Measurements from ENCODE around the gene DNM2.
A peak's percentile ranks its signal among the peaks of the same experiment; 100 is the strongest.
"Not testable (repeated sequence)": the region's sequence is repeated elsewhere in the genome, so short reads cannot be mapped to it uniquely, and the experiment has no call there.

DNM2 gene

DNA sequence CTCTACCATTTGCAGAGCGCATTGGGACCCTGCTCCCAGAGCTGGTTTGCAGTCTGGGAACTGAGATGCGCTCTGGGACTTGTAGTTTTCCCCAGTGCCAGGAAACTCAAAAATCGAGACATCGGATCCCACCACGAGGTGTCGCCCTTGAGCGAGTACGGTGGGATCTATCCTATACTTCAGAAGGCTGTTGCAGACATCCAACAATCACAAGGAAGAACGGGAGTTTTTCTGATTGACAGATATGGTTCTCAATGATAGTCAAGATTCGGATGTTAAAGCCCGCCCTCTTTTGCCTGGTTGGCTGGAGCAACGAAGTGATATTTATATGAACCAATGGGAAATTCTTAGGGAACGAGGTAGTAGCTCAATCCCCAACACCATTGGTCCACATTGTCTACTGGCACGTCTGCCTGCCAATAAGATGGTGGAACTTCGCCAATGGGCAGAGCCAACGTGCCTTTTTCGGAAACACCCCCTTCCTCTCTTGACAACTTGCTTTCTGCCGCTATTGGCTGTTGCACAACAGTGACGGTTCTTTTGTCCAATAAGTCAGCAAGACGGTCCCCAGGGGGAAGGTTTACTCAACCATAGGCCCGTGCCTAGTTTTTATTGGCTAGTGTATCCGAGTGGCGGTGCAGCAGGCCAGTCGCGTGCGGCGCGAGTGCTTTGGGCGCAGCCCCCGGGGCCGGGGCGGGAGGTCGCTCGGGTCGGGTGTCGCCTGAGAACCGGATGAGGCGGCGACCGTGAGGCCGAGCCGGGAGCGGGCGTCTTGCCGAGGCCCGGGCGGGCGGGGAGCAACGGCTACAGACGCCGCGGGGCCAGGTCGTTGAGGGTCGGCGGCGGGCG is at the start of gene DNM2:
TSS of gene DNM2 (plus strand) at position 724 of the 849 bp plus-strand sequence. CDS start 164 bp downstream, outside the sequence.
- Histone ChIP-seq H3K36me3 (ENCODE audit: control insufficient read depth, insufficient read depth, low read length) (no peaks in the 10 kb centered on the region), H3K9me3 (ENCODE audit: control insufficient read depth, low read length) (no peaks in the 10 kb centered on the region), H3K4me1 (ENCODE audit: control insufficient read depth, insufficient read depth, low read length) (peaks cover 27% of the 10 kb centered on the region), H3K9ac (ENCODE audit: low read length) (peak within 1 kb of the TSS; percentile 98), H3K4me3 (ENCODE audit: low read length) (peak within 1 kb of the TSS; percentile 93), H3K27me3 (ENCODE audit: control insufficient read depth, insufficient read depth, low read length) (no peaks in the 10 kb centered on the region)

DNA sequence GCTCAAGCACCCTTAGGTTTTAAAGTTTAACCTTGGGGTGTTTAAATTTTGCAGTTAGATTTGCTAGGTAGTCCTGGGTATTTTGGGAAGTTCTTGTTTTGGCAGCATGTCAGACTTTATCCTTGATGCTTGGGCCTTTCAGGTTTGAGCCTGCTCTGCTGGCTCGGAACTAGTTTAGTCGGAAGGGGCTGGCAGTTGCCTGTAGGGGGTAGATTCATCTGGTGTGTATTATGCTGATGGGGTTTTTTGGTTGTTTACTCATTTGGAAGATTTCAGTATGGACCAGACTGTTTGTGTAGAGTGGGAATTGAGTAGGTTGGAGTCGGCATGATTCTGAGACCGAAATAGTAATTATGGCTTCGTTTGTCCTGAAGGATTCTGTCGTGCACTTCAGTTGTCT is 48.6 kb upstream of the DNM2 start:
- H3K36me3 ChIP-seq (ENCODE audit: control insufficient read depth, insufficient read depth, low read length): peaks cover 5% of the 10 kb centered on the region
- no peak overlapping the region for H3K9ac ChIP-seq (ENCODE audit: low read length)
- H3K4me1 ChIP-seq (ENCODE audit: control insufficient read depth, insufficient read depth, low read length): no peaks in the 10 kb centered on the region
- no peak overlapping the region for H3K4me3 ChIP-seq (ENCODE audit: low read length)
- H3K27me3 ChIP-seq (ENCODE audit: control insufficient read depth, insufficient read depth, low read length): no peaks in the 10 kb centered on the region
- H3K9me3 ChIP-seq (ENCODE audit: control insufficient read depth, low read length): no peaks in the 10 kb centered on the region

DNA sequence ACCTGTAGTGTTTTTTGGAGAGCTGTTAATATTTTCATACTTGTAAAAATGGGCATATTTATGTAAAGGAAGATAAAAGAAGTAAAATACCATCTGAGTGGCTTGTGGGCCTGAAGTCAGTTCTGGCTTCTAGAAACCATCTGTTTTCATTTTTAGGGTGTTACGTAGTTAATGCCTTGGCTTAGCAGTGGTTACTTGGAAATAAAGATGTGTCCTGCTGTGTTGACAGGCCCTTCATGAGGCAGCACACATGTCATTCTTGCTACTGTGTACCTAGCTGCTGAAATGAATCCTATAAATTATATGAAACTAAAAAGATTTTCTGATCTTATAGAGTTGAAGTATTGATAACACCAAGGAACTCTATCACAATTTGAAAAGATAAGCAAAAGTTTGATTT is 47.7 kb upstream of the DNM2 start:
- Histone ChIP-seq H3K27me3 (ENCODE audit: control insufficient read depth, insufficient read depth, low read length) (no peaks in the 10 kb centered on the region), H3K4me1 (ENCODE audit: control insufficient read depth, insufficient read depth, low read length) (no peaks in the 10 kb centered on the region), H3K36me3 (ENCODE audit: control insufficient read depth, insufficient read depth, low read length) (peaks cover 5% of the 10 kb centered on the region), H3K4me3 (ENCODE audit: low read length) (no peak overlapping the region), H3K9ac (ENCODE audit: low read length) (no peak overlapping the region), H3K9me3 (ENCODE audit: control insufficient read depth, low read length) (no peaks in the 10 kb centered on the region)

DNA sequence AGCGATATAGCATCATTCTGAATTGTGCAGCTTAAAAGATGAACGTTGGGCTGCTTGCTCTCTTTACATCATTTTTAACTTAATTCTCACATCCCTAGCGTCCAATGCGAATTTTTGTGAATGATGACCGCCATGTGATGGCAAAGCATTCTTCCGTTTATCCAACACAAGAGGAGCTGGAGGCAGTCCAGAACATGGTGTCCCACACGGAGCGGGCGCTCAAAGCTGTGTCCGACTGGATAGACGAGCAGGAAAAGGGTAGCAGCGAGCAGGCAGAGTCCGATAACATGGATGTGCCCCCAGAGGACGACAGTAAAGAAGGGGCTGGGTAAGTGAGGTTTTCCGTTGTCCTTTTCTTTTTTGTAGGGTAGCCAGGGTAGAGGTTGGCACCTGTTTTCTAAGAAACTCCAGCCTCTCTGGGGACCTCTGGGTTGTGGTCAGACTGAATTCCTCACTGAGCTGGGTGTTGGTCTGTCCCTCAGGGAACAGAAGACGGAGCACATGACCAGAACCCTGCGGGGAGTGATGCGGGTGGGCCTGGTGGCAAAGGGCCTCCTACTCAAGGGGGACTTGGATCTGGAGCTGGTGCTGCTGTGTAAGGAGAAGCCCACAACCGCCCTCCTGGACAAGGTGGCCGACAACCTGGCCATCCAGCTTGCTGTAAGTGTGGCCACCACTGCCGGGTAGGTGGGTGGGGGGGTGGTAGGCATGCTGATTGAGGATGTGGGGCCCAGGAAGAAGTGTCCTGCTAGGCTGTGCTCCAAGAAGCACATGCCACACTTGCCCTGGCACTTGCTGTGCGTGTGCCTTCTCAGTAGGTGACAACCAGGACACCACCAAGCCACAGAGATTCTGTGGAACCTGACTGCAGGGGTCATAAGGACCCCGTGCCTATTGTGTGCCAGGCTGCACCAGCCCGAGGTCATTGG is 46.7 kb upstream of the DNM2 start:
- Histone ChIP-seq H3K4me3 (ENCODE audit: low read length) (no peak overlapping the region), H3K27me3 (ENCODE audit: control insufficient read depth, insufficient read depth, low read length) (no peaks in the 10 kb centered on the region), H3K4me1 (ENCODE audit: control insufficient read depth, insufficient read depth, low read length) (no peaks in the 10 kb centered on the region), H3K9ac (ENCODE audit: low read length) (no peak overlapping the region), H3K36me3 (ENCODE audit: control insufficient read depth, insufficient read depth, low read length) (peaks cover 5% of the 10 kb centered on the region), H3K9me3 (ENCODE audit: control insufficient read depth, low read length) (no peaks in the 10 kb centered on the region)

DNA sequence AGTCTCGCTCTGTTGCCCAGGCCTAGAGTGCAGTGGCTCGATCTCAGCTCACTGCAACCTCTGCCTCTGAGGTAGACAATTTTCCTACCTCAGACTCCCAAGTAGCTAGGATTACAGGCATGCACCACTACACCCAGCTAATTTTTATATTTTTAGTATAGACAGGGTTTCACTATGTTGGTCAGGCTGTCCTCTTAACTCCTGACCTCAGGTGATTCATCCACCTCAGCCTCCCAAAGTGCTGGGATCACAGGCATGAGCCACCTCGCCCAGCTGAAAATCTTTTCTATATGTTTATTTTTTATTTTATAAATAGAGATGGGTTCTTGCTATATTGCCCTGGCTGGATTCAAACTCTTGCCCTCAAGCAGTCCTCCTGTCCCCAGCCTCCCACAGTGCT is 46.0 kb upstream of the DNM2 start:
- not testable (repeated sequence) for H3K4me1 ChIP-seq (ENCODE audit: control insufficient read depth, insufficient read depth, low read length); H3K9ac ChIP-seq (ENCODE audit: low read length); H3K27me3 ChIP-seq (ENCODE audit: control insufficient read depth, insufficient read depth, low read length); H3K4me3 ChIP-seq (ENCODE audit: low read length); H3K36me3 ChIP-seq (ENCODE audit: control insufficient read depth, insufficient read depth, low read length); H3K9me3 ChIP-seq (ENCODE audit: control insufficient read depth, low read length)

DNA sequence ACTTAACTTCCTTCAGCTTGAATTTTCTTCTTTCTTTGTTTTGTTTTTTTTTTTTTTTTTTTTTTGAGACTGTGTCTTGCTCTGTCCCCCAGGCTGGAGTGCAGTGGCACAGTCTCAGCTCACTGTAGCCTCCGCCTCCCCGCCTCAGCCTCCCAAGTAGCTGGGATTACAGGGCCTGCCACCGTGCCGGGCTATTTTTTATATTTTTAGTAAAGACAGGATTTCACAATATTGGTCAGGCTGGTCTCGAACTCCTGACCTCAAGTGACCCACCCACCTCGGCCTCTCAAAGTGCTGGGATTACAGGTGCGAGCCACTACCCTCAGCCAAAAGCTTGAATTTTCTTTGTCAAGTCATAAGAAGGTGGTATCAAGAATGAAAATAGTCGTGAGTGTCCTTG is 42.7 kb upstream of the DNM2 start:
- H3K9me3 ChIP-seq (ENCODE audit: control insufficient read depth, low read length); H3K9ac ChIP-seq (ENCODE audit: low read length); H3K27me3 ChIP-seq (ENCODE audit: control insufficient read depth, insufficient read depth, low read length); H3K4me1 ChIP-seq (ENCODE audit: control insufficient read depth, insufficient read depth, low read length); H3K4me3 ChIP-seq (ENCODE audit: low read length): not testable (repeated sequence)
- peaks cover 23% of the 10 kb centered on the region for H3K36me3 ChIP-seq (ENCODE audit: control insufficient read depth, insufficient read depth, low read length)

DNA sequence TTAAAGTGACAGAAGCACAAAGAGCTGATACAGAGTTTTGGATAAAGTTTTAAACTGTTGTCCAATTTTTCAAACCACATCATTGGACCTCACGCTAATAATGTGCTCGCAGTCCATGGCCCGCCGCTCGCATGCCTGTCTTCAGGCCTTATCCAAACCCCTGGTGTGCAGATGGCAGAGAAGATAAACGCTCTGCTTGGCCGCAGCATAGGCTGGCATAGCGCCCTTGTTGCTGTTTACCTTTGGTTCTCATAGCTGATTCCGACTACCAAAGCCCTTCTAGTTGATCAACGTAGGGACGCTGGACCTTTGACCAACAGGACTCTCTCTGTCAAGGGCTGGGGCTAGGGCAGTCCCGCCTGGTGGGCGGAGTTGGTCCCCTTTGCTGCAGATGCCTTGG is 40.1 kb upstream of the DNM2 start:
- Histone ChIP-seq H3K9me3 (ENCODE audit: control insufficient read depth, low read length) (no peaks in the 10 kb centered on the region), H3K4me3 (ENCODE audit: low read length) (no peak overlapping the region), H3K36me3 (ENCODE audit: control insufficient read depth, insufficient read depth, low read length) (peaks cover 35% of the 10 kb centered on the region), H3K9ac (ENCODE audit: low read length) (no peak overlapping the region), H3K4me1 (ENCODE audit: control insufficient read depth, insufficient read depth, low read length) (no peaks in the 10 kb centered on the region), H3K27me3 (ENCODE audit: control insufficient read depth, insufficient read depth, low read length) (no peaks in the 10 kb centered on the region)

DNA sequence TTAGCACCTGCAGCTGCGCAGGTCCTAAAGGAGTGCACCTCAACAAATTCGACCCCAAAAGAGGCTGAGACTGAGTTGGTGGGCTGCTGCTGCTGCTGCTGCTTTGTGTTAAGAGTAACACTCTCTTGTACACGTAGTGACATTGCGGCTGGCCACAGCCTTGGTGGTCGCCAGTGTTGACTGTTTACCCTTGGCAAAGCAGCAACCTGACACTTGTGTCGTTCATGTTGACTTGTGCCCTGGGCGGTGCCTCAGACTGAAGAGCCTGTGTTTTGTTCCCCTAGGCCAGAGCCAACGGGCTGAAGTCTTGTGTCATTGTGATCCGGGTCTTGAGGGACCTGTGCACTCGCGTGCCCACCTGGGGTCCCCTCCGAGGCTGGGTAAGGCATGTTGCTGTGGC is 39.1 kb upstream of the DNM2 start:
- Histone ChIP-seq H3K9me3 (ENCODE audit: control insufficient read depth, low read length) (no peaks in the 10 kb centered on the region), H3K36me3 (ENCODE audit: control insufficient read depth, insufficient read depth, low read length) (peaks cover 40% of the 10 kb centered on the region), H3K4me1 (ENCODE audit: control insufficient read depth, insufficient read depth, low read length) (no peaks in the 10 kb centered on the region), H3K27me3 (ENCODE audit: control insufficient read depth, insufficient read depth, low read length) (no peaks in the 10 kb centered on the region), H3K9ac (ENCODE audit: low read length) (no peak overlapping the region), H3K4me3 (ENCODE audit: low read length) (no peak overlapping the region)

DNA sequence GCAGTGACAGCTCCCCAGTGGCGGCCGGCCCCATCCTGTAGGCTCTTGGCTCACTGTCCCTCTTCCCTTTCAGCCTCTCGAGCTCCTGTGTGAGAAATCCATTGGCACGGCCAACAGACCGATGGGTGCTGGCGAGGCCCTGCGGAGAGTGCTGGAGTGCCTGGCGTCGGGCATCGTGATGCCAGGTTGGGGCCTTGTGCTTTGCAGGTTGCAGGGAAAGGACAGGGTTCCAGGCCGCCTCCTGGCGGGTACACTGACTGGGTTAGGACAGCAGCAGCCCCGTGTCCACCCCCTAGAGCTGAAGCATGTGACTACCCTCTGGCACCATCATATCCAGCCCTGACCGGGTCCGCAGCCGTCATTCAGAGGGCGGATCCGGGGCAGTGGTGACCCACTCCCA is 38.1 kb upstream of the DNM2 start:
- H3K4me3 ChIP-seq (ENCODE audit: low read length): no peak overlapping the region
- H3K9me3 ChIP-seq (ENCODE audit: control insufficient read depth, low read length): no peaks in the 10 kb centered on the region
- H3K36me3 ChIP-seq (ENCODE audit: control insufficient read depth, insufficient read depth, low read length): peaks cover 40% of the 10 kb centered on the region
- H3K27me3 ChIP-seq (ENCODE audit: control insufficient read depth, insufficient read depth, low read length): no peaks in the 10 kb centered on the region
- H3K9ac ChIP-seq (ENCODE audit: low read length): no peak overlapping the region
- no peaks in the 10 kb centered on the region for H3K4me1 ChIP-seq (ENCODE audit: control insufficient read depth, insufficient read depth, low read length)

DNA sequence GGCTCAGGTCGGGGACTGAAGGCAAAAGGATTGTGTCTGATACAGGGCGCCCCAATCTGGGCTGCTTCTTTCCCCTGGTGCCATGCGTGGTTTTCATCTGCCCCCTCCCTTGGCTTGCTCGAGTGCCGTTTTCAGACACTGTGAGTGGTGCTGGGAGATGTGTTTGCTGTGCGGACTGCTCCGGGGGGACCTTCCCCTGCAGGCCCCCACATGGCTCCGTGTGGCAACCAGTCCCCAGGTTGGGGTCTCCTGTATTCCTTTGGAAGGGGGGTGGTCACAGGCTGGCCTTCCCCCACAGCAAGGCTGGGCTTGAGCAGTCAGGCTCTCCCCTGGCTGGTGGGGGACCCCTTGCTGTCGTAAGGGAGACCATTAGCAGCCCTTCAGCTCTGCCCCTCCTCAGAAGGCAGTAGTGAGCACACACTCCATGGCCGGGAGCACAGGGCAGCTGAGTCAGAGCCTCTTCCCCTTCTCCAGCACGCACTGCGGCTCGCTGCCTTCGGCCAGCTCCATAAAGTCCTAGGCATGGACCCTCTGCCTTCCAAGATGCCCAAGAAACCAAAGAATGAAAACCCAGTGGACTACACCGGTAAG is 37.2 kb upstream of the DNM2 start:
- Histone ChIP-seq H3K9me3 (ENCODE audit: control insufficient read depth, low read length) (no peaks in the 10 kb centered on the region), H3K9ac (ENCODE audit: low read length) (no peak overlapping the region), H3K27me3 (ENCODE audit: control insufficient read depth, insufficient read depth, low read length) (no peaks in the 10 kb centered on the region), H3K36me3 (ENCODE audit: control insufficient read depth, insufficient read depth, low read length) (peaks cover 40% of the 10 kb centered on the region), H3K4me3 (ENCODE audit: low read length) (no peak overlapping the region), H3K4me1 (ENCODE audit: control insufficient read depth, insufficient read depth, low read length) (no peaks in the 10 kb centered on the region)

DNA sequence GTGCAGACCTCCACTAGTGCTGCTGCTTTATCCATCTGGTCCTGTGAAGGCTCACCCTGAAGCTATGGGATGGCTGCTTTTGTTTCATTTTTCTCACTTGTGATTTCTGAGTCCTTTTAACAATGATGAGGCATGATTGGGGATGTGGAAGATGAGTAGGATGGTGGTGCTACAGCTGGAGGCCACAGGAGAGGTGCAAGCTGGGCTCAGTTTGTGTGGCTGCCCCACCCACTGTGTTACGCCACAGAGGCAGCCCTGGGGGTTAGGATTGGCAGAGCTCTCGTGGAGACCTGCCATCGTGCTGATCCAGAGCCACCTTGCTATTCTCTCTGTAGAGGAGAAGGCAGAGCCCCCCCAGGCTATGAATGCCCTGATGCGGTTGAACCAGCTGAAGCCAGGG is 36.2 kb upstream of the DNM2 start:
- Histone ChIP-seq H3K4me3 (ENCODE audit: low read length) (no peak overlapping the region), H3K4me1 (ENCODE audit: control insufficient read depth, insufficient read depth, low read length) (no peaks in the 10 kb centered on the region), H3K27me3 (ENCODE audit: control insufficient read depth, insufficient read depth, low read length) (no peaks in the 10 kb centered on the region), H3K9me3 (ENCODE audit: control insufficient read depth, low read length) (no peaks in the 10 kb centered on the region), H3K9ac (ENCODE audit: low read length) (no peak overlapping the region), H3K36me3 (ENCODE audit: control insufficient read depth, insufficient read depth, low read length) (peaks cover 40% of the 10 kb centered on the region)
